Right hindlimb (tissue), 1 donor: ENCODE data around the gene CCDC17.
"Not testable (repeated sequence)": the region's sequence is repeated elsewhere in the genome, so short reads cannot be mapped to it uniquely, and the experiment has no call there.

Experiments
- DNase-seq: peaks from one replicate; pipeline ENCODE4 v3.0.0-alpha.2; 2018

The CCDC17 gene

DNA sequence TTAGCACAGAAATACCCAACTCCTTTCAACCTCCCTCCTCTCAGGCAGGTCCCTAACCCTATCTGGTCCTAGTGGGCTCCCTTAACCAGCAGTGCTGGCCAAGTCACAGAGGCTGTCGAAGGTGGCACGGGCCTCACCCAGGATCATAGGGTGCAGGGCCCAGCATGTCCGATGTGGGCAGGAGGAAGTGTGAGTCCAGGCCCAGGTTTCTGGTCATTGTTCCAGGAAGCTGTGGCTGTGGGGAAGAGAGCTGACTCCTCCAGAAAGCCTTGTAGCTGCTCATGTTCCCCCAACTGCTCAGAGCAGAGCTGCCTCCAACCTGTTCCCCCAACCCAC lies 2.4 kb downstream of the CCDC17 start:
- DNase-seq, result peak; percentile 25

DNA sequence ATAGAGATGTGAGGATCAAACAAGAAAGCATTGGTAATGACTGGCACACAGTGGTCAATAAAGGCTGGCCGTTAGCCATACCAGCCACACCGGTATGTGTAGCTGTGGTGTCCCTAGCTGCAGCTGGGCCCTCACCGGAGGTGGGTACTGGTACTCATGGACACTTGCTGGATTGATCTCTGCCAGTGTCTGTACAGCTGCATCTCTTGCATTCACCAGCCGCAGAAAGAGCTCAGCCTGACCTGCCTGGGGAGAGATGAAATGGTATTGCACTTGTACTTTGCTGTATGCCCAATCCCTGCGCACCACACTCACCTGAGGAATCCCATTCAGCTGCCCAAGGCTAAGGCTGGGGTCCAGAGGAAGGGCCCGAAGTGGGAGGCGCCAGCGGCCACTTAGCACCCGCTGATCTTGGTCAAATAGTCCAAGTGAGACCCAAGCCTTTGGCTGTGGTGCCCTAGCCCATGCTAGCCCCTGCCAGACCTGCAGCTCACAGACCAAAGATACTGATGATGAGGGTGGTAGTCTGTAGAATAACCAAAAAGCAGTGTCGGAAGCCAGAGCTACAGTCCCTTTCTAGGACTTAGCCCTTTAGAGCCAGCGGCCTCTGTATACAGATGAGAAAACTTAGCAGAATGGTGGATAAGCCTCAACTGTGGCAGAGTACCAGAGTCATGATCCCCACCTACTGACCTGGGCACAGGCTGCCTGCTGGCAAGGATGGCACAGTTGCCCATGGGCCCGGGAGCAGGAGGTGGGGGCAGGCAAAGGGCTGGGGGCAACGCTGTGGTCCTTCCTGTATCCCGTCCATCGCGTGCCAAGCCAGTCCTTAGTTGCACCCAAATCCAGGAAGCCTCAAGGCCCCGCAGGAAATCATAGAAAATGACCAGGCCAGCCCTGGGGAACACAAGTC lies 3.0 kb downstream of the CCDC17 start:
- no peak for DNase-seq

GRCh38 chr1:45619149-45619921 lies 4.5 kb downstream of the CCDC17 start:
- no peak for DNase-seq

DNA sequence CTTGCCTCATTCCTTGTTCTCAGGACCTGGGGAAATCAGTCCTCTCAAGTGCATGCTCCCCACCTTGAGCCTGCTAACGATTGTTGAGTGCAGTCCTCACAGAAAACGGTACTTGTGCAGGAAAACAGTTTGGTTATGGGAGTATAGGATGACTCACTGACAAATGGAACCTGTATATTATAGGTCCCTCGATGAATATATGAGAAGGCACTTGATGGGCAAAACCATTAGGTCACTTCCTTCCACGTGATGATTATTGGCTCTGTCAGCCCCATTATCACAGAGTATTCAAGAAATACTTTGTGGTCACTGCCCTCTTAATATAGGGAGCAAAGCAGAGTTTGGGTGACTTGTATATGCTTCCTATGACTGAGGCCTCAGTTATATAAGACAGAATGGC lies 6.2 kb downstream of the CCDC17 start:
- no peak for DNase-seq

DNA sequence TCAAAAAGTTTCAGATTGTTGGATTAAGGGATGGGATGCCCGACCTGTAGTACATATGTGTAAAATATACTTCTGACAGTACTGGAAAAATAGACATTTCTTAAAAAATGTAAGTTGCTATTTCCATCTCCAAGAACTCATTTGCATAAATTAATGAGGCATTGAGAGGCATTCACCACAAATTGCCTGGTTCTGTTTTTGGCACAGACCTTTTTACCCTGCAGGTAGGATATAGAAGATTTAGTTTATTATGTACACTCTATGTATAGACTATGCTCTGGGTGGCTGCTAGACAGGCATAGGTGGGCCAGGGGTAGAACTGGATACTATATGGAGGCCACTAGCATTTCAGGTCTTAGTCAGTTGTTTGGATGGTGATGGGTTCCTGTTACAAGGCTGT lies 8.0 kb downstream of the CCDC17 start:
- no peak for DNase-seq

DNA sequence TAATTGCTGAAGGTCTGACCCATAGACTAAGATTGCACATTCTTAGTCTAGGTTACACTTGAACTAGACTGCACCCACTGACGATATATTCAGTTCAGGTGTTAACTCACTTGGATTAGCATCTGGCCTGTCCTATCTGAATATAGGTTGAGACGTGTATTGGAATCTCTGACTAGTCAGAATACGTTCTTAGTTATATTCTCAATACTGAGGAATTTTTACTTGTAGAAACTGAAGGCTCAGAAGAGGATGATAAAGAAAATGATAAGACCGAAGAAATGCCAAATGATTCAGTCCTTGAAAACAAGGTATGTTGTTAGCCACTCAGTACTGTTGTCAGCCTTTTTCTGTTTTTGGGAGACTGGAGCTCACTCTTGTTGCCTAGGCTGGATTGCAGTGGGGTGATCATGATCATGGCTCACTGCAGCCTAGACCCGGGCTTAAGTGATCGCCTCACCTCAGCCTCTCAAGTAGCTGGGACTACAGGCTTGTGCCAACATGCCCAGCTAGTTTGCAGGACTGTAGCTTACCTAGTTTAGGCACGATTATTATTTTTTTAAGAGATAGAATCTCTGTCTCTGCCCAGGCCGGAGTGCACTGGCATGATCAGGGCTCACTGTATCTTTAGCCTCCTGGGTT lies 10.8 kb downstream of the CCDC17 start:
- DNase-seq, result no peak

DNA sequence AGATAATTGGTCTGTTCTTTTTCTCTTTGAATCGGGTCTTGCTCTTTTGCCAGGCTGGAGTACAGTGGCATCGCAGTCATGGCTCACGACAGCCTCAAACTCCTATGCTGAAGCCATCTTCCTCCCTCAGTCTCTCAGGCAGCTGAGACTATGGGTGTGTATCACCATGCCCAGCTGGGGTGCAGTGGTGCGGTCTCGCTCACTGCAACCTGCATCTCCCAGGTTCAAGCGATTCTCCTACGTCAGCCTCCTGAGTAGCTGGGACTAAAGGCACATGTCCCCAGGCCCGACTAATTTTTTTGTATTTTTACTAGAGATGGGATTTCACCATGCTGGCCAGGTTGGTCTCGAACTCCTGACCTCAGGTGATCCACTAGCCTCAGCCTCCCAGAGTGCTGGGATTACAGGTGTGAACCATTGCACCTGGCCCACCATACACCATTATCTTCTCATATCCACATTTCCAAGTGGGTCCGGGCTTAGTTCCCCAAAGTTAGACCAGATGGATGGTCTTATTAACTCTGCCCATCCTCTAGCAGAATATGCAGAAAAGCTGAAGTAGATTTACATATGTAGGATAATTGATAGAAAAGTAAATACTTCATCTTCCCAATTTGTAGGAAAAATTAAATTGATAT lies 13.1 kb downstream of the CCDC17 start:
- DNase-seq, result no peak

DNA sequence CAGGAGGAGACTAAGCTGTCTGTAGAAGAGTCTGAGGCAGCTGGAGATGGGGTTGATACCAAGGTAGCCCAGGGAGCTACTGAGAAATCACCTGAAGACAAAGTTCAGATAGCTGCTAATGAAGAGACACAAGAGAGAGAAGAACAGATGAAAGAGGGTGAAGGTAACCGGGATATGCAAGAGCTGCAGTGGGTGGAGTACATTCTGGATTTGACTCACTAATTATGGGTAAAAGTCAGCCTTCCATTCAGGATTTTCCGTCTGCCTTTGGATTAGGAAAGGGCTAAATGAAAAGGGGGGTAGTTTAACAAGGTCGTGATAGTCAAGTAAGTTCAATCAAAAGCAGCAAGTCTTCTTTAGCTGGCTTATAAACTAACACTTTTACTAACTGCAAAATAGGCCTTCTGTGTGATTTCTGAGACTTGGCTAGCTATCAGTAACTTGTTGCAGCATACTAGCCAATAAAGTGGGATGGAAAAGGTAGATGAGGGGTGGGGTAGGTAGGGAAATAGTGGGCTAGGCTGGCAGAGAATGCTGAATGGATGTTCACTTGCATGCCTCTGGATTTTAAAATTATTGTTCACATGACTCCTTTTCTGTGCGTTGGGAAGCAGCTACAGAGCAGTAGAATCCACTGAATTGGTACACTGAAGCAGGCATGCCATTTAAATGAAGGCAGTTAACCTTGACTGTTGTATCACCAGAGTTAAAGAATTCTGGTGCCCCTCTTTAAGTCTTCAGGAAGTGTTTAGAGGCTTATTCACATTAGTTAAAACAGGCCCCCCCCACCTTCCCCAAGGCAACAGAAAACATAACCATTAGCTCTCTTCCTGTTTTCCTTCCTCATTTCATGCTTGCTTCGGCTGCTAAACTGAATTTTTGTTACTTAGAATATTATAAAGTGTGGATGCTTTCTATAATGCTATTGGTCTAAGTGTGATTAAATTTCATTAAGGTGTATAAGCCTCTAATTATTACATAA lies 15.4 kb downstream of the CCDC17 start:
- DNase-seq, result no peak

DNA sequence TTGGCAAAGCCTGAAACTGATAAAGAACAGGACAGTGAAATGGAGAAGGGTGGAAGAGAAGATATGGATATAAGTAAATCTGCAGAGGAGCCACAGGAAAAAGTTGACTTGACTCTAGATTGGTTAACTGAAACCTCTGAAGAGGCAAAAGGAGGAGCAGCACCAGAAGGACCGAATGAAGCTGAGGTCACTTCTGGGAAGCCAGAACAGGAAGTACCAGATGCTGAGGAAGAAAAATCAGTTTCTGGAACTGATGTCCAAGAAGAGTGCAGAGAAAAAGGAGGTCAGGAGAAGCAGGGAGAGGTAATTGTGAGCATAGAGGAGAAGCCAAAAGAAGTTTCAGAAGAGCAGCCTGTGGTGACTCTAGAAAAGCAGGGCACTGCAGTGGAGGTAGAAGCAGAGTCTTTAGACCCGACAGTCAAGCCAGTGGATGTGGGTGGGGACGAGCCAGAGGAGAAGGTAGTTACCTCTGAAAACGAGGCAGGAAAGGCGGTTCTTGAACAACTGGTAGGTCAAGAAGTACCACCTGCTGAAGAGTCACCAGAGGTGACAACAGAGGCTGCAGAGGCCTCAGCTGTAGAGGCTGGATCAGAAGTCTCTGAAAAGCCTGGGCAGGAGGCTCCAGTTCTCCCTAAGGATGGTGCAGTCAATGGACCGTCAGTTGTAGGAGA lies 16.3 kb downstream of the CCDC17 start:
- no peak for DNase-seq

GRCh38 chr1:45604239-45604638 lies 19.6 kb downstream of the CCDC17 start:
- no peak for DNase-seq

DNA sequence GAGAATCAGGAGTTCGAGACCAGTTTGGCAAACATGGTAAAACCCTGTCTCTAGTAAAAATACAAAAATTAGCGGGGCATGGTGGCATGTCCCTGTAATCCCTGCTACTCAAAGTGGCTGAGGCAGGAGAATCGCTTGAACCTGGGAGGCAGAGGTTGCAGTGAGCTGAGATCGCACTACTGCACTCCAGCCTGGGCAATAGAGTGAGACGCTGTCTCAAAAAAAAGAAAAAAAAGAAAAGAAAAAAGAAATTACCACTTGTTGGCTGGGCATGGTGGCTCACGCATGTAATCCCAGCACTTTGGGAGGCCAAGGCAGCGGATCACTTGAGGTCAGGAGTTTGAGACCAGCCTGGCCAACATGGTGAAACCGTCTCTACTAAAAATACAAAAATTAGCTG lies 27.1 kb downstream of the CCDC17 start:
- DNase-seq, result not testable (repeated sequence)

DNA sequence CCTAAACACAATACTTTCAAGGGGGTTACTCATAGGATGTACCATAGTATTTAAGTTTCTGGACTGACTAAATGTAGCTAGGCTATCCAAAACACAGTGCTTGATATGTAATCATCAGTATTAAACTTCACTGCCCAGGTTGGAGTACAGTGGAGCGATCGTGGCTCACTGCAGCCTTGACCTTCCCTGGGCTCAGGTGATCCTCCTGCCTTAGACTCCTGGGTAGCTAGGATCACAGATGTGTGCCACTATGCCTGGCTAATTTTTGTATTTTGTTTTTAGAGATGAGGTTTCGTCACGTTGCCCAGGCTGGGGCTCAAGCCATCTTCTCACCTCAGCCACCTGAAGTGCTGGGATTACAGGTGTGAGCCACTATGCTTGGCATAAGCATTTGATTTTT lies 29.4 kb downstream of the CCDC17 start:
- DNase-seq, result no peak

- no peak for DNase-seq
These were observed 34.0 kb downstream of the CCDC17 start for GRCh38 chr1:45589861-45590260.

GRCh38 chr1:45586769-45587168 lies 37.1 kb downstream of the CCDC17 start:
- DNase-seq, result no peak

DNA sequence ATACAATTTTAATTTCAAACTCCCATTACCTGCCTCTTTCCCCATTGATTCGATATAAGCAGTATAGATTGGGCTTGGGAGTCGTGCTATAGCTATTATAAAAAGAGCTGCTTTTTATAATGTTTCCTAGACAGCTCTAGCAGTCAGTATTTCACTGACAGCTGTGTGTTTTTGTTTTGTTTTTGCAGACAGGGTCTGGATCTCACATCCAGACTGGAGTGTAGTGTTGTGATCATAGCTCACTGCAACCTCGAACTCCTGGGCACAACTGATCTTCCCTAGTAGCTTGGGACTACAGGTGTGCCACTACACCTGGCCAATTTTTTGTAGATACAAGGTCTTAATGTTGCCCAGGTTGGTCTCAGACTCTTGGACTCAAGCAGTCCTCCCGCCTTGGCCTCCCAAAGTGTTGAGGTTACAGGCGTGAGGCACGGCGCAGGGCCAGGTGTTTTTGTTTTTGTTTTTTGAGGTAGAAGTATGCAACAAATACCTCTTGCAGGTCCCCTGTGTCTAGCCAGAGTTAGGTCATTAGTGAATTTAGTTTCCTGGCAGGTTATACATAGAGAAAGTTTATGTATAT lies 38.3 kb downstream of the CCDC17 start:
- no peak for DNase-seq

DNA sequence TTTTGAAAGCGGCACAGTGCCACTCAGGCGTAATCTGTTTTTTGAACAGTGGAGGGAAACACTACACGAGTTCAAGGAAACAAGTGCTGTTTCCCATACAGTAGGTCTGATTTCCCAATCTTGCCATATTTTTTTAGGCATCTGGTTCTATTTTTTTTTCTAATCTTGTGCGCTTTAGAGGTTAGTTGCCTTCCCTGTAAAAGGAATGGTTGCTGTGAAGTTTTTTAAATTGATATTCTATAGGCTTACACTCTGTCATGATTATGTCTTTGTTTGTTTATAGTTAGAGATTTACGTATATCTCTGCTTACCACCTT lies 38.8 kb downstream of the CCDC17 start:
- no peak for DNase-seq

GRCh38 chr1:45584351-45585109 lies 39.3 kb downstream of the CCDC17 start:
- peak; percentile 96 for DNase-seq

GRCh38 chr1:45583666-45584350 lies 40.0 kb downstream of the CCDC17 start, which contains the start of gene NASP:
TSS of gene NASP (plus strand) at chr1:45584041. CDS start at chr1:45584147, 106 bp downstream.
- peak; percentile 95 for DNase-seq

DNA sequence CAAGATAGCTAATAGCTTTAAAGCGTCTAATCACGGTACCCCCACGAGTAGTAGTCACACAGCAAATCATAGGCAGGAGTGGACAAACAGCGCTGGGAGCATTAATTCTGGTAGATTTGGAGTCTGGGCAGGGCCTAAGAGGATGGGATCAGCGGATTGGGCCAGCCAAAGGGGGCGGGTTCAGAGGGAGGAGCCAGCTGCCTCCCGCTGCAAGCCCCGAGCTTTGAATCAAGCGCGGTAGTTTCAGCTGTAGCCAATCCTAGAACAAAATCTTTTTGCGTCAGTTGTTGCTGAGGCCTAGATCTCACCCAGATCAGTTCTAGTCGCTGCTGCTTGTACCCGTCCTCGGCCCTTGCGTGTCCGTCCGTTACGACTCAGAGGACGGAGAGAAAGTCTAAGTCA lies 40.6 kb downstream of the CCDC17 start:
- DNase-seq, result peak; percentile 97
